K562 treated with DMSO at 1 percent for 24 hours (cell line): Measurements from ENCODE around the gene SMOC1. TPM values are rescaled to one million over a fixed set of nuclear protein-coding genes. Genes with fewer than 3 reads are reported as not detected.

Experiments used
- total RNA-seq: library from RNA; unstranded; fragments of 300-600 nt; gene quantifications from 2 replicates; pipeline ENCODE4 v1.2.3, GENCODE V29; 2022; ENCODE audit warnings: low read depth; ENCODE audit not compliant: insufficient read depth

SMOC1 gene, protein sequence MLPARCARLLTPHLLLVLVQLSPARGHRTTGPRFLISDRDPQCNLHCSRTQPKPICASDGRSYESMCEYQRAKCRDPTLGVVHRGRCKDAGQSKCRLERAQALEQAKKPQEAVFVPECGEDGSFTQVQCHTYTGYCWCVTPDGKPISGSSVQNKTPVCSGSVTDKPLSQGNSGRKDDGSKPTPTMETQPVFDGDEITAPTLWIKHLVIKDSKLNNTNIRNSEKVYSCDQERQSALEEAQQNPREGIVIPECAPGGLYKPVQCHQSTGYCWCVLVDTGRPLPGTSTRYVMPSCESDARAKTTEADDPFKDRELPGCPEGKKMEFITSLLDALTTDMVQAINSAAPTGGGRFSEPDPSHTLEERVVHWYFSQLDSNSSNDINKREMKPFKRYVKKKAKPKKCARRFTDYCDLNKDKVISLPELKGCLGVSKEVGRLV
- total RNA-seq, result not detected in 2 replicates

DNA sequence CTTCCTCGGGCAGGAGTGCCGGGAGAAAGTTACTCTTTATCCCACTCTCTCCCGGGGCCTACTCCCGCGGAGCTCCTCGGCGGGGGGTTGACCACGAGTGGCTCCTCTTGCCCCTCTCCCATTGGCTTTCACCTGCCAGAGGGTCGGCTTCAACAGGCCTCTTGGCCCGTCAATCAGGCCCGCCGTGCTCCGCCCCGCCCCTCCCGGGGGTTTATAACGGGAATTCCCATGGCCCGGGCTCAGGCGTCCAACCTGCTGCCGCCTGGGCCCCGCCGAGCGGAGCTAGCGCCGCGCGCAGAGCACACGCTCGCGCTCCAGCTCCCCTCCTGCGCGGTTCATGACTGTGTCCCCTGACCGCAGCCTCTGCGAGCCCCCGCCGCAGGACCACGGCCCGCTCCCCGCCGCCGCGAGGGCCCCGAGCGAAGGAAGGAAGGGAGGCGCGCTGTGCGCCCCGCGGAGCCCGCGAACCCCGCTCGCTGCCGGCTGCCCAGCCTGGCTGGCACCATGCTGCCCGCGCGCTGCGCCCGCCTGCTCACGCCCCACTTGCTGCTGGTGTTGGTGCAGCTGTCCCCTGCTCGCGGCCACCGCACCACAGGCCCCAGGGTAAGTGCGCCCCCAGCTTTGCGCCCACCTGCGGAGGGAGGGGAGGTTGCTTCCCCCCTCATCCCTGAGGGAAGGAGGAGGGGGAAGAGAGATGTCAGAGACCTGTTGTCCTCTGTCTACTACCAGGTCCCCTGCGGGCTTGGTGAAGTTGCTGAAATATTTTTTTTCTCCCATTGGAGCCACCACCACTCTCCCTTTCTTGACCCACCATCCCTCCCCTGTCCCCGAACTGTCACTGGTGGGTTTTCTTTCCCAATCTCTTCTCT lies at the start of gene SMOC1:
Gene SMOC1 (plus strand): TSS at position 242 of the 869 bp plus-strand sequence. CDS start 263 bp downstream, at position 505.

Other genes starting within 250 kb of the SMOC1 start
- 185 and 202 TPM in 2 replicates for gene SRSF5, start 112.3 kb upstream of the SMOC1 start, total RNA-seq
- gene SLC10A1, start 82.2 kb upstream of the SMOC1 start, total RNA-seq, result not detected in 2 replicates